Spleen (tissue), 7 donors: ENCODE data around the gene SENP3.

Experiments
- POLR2A ChIP-seq, 3 donors: fragments of 450-650 bp; IDR thresholded peaks; one replicate each; pipeline ENCODE4 v1.5.1; 2017; ENCODE audit warnings: antibody characterized with exemption in 3 of 3, mild to moderate bottlenecking in 1 of 3
- POLR2AphosphoS5 ChIP-seq, 3 donors: sonication (generic); formaldehyde crosslinking; IDR thresholded peaks; one replicate each; pipeline ENCODE4 v1.5.1; 2017; ENCODE audit warnings: antibody characterized with exemption in 3 of 3
- TF ChIP-seq, protein P1 (sequence below), 11 experiments: fragments of 200-600 bp in 7 of 11; fragments of 450-650 bp in 4 of 11; sonication (generic) in 4 of 11; IDR thresholded peaks in 8 of 11; conservative IDR thresholded peaks in 3 of 11; 1 replicate in 7 of 11; 2 replicates in 4 of 11; pipeline versions ENCODE4 v1.4.0 to v1.8.0; 2016 to 2021; ENCODE audit warnings: antibody characterized with exemption in 11 of 11, inconsistent platforms in 4 of 11, mild to moderate bottlenecking in 1 of 11
- donor health status: DM: no; HTN: no; CAD: no; lungs with moderate emphysema.
- donor health status: DM: no; HTN: no; CAD: no.
- donor health status: DM: no; HTN: no; CAD: no.

DNA sequence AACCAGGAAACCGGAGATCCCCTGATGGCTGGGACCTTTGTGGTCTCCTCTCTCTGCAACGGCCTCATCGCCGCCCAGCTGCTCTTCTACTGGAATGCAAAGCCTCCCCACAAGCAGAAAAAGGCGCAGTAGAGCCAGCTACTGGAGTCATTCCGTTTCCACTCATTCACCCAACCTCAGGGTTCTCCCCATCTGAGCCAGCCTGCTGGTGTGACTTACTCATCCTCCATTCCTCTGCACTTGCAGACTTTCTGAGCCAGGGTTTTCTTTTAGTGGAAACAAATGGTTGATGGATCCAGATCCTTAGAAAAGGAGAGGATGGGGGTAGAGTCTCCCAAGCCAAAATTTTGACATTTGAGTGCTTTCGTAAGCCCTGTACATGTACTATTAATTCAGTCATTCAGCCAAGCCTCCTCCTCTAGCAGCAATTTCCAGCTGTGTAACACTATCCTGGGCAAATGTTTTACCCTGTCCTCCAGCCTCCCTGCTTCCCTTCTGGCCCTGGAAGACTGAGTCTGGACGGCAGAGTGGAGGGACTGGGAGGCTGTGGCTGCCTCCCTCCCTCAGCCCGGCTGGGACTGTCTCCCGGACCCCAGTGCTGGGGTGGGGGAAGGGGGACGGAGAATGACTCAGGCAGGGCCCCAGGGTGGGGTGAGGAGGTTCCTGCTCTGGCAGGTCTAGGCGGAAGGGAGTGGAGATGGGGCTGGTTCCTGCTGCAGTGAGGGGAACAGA is 25.9 kb downstream of the SENP3 start:
- TF ChIP-seq, protein P1, sequence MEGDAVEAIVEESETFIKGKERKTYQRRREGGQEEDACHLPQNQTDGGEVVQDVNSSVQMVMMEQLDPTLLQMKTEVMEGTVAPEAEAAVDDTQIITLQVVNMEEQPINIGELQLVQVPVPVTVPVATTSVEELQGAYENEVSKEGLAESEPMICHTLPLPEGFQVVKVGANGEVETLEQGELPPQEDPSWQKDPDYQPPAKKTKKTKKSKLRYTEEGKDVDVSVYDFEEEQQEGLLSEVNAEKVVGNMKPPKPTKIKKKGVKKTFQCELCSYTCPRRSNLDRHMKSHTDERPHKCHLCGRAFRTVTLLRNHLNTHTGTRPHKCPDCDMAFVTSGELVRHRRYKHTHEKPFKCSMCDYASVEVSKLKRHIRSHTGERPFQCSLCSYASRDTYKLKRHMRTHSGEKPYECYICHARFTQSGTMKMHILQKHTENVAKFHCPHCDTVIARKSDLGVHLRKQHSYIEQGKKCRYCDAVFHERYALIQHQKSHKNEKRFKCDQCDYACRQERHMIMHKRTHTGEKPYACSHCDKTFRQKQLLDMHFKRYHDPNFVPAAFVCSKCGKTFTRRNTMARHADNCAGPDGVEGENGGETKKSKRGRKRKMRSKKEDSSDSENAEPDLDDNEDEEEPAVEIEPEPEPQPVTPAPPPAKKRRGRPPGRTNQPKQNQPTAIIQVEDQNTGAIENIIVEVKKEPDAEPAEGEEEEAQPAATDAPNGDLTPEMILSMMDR (IDR thresholded peaks at IDR 0.05 in 8 of 11, conservative IDR thresholded peaks at IDR 0.05 in 3 of 11), result no peak
- no peak for TF ChIP-seq POLR2A (IDR thresholded peaks at IDR 0.05)
- peak in 1 of 3 donors; percentile 30 for TF ChIP-seq POLR2AphosphoS5 (IDR thresholded peaks at IDR 0.05)
